GM18498 (cell line): ENCODE results near the gene MPND.
"Not testable (repeated sequence)": the region's sequence is repeated elsewhere in the genome, so short reads cannot be mapped to it uniquely, and the experiment has no call there.

Source experiments
- ATAC-seq: cut with Tn5 transposase; IDR thresholded peaks from one replicate; pipeline ENCODE4 v1.9.1; 2021; ENCODE audit warnings: mild to moderate bottlenecking, moderate library complexity; ENCODE audit not compliant: unreplicated experiment

The MPND gene

DNA sequence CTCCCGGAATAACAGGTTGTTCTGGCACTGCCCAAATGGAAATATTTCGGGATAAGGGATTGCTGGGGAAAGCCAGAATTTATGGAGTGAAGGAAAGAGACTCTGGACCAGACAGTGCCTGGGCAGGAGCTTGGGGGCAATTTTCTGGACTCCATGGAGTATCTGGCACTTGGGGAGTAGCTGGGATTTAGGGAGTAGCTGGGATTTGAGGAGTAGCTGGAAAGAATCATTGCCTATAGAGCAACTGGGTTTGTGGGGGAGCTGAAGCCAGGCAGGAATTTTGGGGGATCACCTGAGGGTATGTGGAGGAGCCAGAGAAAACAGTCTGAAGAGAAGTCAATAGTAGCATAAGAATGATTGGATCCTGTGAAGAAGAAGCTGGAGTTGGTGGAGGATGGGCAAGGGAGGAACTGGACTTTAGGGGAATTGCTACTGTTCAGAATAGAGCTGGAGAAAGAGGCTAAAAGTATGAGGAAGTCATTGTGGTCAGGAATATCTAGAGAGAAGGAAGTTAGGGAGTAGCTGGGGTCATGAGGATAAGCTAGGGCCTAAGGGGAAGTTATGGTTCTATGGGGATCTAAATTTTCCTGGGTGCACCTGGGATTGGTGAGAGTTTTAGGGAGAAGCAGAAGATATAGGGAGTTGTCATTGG, 24.2 kb upstream of the MPND start:
- ATAC-seq = no peak

DNA sequence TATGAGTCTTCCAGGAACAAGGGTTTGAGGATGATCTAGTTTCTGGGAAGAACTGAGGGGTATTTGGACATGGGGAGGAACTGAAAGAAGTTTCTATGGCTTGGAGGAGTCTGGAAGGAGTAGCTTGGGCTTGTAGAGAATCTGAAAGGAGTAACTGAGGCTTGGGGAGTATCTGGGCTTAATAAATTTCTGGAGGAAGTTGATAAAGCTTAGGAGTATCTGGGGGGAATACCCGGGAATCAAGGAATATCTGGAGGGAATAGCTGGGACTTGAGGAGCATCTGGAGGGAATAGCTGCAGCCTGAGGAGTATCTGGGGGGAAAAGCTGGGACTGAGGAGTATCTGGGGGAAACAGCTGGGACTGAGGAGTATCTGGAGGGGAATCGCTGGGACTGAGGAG, 22.9 kb upstream of the MPND start:
- ATAC-seq = no peak

DNA sequence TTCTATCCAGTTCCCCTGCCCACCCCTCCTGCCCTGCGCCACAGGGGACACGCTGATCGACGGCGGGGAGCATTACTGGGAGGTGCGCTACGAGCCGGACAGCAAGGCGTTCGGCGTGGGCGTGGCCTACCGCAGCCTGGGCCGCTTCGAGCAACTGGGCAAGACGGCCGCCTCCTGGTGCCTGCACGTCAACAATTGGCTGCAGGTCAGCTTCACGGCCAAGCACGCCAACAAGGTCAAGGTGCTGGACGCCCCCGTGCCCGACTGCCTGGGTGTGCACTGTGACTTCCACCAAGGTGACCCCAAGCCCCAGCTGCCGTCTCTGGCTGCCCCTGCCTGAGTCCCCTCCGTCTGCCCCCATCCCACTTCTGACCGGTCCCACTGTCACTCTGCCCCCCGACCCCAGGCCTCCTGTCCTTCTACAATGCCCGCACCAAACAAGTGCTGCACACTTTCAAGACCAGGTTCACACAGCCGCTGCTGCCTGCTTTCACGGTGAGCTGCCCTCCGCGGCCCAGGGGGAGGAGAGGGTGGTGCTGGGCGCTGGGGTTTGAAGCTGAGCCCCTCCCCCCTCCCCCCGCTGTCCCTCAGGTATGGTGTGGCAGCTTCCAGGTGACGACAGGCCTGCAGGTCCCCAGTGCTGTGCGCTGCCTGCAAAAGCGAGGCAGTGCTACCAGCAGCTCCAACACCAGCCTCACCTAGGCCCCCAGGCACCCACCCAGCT, 20.3 kb upstream of the MPND start:
- no peak for ATAC-seq

DNA sequence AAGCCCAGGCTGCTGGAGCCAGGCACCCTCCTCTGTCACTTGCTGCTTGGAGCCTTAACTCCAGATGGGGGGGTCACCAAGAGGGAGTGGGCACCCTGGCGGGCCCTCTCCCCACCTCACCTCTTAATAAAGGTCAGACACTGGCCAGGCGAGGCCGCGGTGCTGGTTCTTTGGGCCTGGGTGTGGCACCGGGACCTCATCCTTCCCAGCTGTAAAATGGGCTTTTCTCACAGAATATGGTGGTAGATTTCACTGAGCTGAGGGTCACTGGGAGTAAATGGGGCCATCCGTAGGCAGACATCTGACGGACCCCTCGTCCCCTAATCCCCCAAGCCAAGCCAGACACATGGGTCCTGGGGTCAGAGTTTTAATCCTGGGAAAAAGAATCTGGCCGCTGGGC, 19.7 kb upstream of the MPND start:
- ATAC-seq = no peak

DNA sequence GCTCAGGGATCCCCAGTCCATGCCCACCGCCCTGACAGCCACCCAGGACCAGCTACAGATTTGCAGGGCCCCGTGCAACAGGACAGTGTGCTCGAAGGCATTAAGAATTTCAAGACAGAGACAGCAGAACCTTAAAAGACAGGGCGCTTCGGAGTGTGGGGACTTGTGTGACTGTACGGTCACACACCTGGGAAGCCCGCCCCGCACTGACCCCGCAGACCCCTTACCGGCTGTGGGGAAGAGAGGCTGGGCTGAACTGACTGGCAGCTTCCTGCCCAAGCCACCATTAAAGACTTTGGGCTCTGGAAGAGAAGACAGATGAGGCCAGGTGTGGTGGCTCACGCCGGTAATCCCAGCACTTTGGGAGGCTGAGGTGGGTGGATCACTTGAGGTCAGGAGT, 19.1 kb upstream of the MPND start:
- ATAC-seq = no peak

DNA sequence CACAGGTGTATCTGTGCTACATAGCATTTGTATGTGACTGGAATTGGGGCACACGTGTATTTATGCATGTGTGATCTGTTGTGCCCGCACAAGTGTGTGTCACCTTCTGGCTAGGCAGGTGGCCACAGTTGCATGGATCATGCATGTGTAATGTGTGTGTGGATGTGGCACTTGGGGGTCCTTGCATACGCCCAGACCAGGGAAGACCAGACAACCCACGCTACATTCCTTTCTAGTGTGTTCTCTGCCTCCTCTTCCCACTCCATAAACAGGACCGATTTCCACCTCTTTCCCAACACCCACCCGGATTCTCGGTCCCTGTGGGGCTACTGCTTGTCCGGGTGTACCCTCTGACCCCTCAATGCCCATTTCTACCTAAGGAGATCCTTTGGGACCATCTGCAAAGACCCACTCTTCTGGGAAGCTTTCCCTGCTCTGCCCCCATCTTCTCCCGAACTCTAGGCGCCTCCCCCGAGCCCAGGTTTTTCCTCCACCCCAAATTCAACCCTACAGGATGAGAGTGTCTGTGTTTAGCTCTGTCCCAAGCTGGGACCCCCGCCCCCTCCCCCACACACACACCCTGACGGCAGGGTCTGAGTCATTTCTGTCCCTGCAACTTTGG, 17.0 kb upstream of the MPND start:
- ATAC-seq = no peak

DNA sequence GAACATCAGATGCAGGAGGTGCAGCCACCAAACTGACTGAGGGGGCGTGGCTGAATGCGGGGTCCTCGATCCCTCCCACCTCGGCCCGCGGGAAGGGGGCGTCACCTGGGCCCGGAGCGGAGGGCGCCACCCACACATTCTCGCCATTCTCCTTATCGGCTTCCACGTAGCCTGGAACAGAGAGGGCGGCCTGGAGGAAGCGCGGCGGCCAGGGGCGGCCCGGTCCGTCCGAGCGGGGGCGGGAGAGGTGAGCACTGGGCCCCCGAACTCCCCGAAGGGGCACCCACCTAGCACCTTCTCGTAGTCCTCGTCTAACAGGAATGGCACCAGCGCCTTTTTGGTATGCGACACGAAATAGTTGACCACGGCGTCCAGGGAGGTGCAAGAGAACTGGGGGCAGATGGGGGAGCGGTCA, 16.5 kb upstream of the MPND start:
- ATAC-seq = no peak

DNA sequence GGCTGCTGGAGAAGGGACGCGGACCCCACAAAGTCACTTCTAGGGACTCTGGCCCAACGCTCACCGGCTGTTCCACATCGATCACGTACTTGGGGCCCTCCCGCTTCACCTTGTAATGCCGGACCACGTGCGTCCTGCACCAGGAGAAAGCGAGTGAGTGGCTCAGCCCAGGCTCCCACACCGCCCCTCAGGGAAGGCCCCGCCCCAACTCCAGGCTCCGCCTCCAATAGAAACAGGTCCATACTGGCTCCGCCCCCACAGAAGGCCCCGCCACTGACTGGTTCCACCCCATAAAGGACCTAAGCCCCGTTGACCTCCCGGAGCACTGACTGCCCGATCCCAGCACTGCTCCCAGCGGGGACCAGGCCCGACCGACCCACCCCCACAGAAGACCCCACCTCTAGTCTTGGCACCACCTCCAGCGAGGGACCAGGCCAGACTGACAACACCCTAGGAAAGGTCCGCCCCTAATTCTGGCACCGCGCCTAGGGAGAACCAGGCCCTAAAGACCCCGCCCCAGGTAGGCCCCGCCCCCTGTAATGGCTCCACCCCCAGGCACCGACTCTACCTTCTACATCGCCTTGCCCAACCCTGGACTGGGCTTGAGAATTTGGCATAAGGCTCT, 16.0 kb upstream of the MPND start:
- no peak for ATAC-seq

DNA sequence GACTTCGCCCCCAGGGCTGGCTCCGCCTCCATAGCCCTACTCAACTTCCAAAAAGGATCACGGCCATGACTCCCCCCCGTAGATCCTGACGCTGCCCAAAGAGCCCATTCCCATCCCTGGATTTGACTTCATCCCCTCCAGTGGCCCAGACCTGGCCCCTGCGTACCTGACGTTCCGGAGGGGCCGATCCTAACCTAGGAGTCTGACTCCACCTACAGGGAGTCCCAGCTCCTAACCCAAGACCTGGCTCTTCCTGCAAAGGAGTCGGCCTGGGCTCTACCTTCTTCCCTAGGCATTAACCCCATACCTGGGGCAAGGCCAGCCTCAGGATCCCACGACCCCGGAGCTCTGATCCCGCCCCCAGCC, 15.5 kb upstream of the MPND start:
- ATAC-seq = no peak

DNA sequence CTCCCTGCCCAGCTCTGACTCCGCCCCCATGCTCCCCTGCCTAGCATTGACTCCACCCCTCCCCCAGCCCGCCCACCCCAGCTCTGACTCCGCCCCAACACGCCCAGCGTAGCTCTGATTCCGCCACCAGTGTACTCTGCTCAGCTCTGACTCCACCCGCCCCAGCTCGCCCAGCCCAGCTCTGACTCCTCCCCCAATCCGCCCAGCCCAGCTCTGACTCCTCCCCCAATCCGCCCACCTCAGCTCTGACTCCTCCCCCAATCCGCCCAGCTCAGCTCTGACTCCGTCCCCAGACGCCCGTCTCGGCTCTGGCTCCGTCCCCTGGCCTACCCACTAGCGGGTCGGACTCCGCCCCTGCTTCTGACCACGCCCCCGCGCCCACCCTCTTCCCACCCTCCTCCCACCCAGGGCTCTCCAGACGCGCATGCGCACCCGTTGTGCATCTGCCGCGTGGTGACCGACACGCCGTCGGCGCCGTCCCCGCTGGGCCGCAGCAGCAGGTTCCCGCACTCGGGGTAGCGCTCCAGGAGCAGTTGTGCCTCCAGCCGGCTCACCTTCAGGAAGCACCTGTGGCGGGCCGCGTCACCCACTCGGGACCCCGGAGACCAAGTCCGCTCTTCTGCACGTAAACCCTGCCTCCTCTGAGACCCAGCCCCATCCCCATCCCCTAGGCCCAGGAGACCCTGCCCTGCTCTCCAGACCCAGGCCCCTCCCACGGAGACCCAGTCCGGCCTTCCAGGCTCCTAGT, 14.9 kb upstream of the MPND start:
- ATAC-seq = peak; percentile 73

DNA sequence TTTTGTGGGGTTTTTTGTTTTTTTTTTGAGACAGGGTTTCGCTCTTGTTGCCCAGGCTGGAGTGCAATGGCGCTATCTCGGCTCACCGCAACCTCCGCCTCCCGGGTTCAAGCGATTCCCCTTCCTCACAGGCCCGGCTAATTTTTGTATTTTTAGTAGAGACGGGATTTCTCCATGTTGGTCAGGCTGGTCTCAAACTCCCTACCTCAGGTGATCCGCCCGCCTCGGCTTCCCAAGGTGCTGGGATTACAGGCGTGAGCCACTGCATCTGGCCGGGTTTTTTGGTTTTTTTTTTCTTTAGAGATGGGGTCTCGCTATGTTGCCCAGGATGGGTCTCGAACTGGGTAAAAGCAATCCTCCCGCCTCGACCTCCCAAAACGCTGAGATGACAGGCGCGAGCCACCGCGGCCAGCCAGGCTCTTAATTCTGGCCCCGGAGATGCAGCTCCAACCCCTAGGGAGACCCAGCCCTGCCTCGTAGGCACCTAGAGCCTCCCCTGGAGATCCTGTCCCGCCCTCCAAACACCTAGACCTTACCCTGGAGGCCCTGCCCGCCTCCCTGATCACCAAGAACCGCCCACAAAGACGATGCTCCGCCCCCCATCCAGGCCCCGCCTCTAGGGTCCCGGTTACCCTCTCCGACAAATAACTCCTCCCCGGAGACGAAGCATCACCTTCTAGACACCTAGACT, 14.2 kb upstream of the MPND start:
- ATAC-seq = not testable (repeated sequence)

DNA sequence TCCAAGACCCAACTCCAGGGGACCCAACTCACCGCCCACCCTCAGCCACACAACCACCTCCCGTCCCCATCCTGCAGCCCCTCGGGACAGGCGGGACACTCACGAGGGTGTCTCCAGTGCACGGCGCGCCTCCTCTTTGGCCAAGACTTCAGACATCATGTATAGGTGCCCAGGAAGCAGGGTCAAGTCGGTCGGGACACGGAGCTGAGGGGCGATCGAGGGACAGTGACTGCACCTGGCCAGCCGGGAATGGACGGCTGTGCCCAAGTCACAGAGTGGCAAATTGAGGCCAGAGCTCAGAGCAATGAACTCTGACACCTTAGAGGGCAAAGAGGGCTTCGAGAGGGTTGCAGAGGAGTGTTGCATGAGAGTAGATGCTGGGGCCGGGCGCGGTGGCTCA, 13.5 kb upstream of the MPND start:
- no peak for ATAC-seq

DNA sequence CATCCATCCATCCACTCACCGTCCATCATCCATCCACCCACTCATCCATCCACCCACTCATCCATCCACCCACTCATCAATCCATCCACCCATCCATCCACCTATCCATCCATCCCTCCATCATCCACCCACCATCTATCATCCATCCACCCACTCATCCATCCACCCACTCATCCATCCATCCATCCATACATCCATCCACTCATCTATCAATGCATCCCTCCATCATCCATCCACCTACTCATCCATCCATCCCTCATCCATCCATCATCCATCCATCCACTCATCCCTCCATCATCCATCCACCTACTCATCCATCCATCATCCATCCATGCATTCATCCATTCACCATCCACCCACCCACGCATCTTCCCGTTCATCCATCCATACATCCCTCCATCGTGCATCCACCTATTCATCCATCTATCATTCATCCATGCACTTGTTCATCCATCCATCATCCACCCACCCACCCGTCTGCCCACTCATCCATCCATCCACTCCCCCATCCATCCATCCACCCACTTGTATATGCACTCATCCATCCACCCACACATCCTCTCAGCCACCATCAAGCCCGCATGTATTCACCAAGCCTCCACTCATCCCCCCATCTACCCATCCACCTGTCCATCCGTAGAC, 8.3 kb upstream of the MPND start:
- ATAC-seq = no peak

DNA sequence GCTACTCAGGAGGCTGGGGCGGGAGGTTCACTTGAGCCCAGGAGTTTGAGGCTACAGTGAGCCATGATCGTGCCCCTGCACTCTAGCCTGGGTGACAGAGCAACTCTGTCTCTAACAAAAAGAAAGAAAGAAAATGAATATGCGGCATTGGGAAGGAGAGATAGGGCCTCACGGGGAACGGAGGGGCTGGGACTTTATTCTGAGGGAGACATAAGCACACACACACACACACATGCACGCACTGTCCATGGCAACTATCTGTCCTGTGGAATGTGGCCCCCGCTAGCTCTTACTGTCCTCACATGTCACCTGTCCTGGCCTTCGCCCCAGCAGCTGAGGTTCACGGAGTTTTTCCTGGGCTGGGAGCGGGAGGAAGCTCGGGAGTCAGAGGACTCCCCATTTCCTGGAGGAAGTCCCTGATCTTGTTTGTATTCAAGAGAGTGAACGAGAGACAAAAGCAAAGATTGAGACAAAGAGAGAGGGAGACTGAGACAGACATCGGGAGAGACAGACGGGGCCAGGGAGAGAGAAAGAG, 5.4 kb upstream of the MPND start:
- ATAC-seq = no peak

DNA sequence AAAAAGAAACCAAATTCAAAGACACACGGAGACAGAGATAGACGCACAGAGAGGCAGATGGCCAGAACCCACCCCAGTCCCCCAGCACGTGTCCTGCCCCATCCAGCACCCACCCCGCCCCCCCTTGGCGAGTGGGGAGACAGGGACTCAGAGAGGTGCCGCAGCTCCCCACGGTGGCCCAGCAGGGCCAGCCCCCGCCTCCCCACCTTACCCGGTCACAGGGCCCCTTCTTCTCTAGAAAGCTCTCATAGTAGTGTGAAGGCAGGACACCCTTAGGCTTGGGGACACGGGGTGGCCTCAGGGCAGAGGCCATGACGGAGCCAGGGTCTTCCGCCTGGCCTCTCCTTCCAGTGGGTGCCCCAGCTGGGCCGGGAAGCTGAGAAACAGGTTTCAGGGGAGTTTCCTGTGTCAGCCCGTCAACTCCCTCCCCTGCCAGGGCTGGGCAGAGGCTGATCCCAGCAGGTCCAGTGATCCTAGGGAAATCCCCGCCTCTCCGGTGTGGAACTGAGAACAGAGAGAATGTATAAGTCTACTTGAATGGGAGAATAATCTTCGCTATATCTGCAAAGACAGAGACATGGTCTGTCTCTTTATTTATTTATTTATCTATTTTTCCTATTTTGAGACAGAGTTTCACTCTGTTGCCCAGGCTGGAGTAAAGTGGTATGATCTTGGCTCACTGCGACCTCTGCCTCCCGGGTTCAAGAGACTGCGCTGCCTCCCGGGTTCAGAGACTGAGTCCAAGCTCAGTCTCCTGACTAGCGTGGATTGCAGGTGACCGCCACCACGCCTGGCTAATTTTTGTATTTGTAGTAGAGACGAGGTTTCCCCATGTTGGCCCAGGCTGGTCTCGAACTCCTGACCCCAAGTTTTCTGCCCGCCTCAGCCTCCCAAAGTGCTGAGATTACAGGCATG, 4.7 kb upstream of the MPND start, which contains the start of gene STAP2:
TSS of gene STAP2 (minus strand) at position 387 of the 915 bp plus-strand sequence. CDS start at position 313, 74 bp downstream.
- no peak for ATAC-seq

DNA sequence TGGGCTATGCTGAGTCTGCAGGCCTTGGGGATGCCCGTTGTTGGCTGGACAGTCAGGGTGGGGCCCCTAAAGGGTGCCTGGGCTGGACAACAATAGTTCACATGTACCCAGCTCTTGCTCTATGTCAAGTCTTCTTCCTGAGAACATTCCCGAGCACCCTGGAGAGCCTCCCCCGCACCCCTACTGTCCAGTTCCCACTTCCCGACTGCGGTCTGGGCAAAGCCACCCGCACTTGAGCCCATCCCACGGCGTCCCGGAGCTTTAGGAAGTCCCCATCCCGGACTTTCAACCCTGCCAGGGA, 1.1 kb upstream of the MPND start:
- no peak for ATAC-seq

DNA sequence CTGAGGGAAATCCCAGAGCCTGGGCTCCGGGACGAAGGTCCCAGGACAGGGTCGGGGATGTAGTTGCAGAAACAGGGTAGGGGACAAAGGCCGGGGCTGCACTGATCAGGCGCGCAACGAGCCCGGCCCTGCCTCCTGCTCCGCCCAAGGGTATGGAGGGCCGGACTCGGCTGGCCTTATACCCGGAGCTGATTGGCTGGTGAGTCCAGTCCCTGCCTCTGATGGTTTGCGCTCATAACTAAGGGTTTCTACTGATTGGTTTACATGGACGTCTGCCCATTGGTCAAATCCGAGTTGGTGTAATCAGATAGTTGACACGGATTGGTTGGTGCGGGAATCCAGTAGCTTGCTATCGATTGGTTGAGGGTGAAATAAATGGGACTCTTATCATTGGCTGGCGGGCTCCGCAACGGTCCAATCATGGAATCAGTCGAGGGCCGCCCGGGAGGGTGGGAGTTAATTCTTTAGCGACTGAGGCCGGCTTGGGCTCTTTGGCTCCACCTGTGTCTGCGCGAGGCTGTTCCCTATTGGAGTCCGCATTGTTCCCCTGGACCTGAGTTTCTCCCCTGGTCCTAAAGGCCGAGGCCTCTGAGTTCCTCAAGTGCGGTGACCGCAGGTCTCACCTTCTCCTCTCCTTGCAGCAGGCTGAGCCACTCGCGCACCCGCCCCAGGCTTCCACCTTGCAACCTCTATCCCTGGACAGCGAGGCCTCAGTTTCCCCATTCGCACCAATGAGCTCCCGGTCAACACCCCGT, 570 bp upstream of the MPND start:
- ATAC-seq = peak; percentile 85

DNA sequence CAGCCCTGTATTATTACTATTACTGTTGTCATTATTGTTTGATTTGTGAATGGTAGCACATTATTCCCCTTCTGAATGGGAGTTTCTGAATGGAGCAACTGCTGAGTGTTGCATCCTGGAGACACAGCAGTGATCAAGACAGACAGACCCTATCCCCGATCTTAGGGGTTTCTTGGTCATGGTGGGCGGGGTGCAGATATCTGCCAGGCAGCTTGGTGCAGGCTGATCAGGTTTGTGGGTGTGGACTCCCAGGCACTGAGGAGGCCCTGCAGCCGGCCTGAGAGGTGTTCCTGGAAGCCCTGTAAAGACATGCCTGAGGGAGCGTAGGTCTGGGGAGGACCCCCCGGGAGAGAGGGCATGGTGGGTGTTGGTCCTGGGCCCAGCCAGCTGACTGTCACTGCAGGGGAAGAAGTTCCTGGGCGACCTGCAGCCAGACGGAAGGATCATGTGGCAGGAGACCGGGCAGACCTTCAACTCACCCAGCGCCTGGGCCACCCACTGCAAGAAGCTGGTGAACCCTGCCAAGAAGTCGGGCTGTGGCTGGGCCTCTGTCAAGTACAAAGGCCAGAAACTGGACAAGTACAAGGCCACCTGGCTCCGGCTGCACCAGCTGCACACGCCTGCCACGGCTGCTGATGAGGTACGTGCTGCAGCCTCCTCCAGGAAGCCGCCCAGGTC, 2.1 kb downstream of the MPND start:
- no peak for ATAC-seq
